GM19463 (cell line): ENCODE measurements around the gene DBF4B.

Experiments used
- ATAC-seq: cut with Tn5 transposase; IDR thresholded peaks from one replicate; pipeline ENCODE4 v1.9.1; 2021; ENCODE audit warnings: mild to moderate bottlenecking, moderate library complexity; ENCODE audit not compliant: unreplicated experiment

DBF4B gene

GRCh38 chr17:44775838-44776621 lies 67.6 kb downstream of the DBF4B start:
- peak; percentile 7 for ATAC-seq

GRCh38 chr17:44776628-44777393 lies 68.3 kb downstream of the DBF4B start:
- no peak for ATAC-seq

DNA sequence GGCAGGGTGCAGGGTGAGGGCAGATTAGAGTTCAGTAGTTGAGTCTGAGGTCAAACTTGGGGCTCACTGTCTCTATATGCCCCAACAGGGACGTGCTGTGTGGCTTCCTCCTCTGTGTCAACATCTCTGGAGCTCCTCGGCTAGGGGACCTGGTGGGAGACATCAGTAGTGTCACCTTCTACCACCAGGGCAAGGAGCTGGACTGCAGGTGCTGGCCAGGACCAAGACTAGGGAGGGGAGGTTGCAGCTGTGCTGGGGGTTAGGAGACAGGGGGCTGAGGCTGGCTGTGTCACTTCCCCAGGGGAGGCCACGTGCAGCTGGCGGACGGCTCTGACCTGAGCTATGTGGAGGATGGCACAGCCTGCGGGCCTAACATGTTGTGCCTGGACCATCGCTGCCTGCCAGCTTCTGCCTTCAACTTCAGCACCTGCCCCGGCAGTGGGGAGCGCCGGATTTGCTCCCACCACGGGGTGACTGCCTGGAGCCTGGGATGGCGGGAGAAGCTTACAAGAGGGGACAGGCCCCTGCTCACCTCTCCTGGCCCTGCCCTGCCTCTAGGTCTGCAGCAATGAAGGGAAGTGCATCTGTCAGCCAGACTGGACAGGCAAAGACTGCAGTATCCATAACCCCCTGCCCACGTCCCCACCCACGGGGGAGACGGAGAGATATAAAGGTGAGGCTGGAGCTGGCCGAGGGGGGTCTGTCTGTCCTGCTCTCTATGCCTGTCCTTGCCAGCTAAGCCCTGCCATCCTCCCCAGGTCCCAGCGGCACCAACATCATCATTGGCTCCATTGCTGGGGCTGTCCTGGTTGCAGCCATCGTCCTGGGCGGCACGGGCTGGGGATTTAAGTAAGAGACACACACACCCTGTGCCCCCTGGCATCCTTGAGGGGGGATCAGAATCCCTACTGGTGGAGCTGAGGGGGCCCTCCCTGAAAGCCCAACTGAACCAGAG lies 69.2 kb downstream of the DBF4B start:
- no peak for ATAC-seq

DNA sequence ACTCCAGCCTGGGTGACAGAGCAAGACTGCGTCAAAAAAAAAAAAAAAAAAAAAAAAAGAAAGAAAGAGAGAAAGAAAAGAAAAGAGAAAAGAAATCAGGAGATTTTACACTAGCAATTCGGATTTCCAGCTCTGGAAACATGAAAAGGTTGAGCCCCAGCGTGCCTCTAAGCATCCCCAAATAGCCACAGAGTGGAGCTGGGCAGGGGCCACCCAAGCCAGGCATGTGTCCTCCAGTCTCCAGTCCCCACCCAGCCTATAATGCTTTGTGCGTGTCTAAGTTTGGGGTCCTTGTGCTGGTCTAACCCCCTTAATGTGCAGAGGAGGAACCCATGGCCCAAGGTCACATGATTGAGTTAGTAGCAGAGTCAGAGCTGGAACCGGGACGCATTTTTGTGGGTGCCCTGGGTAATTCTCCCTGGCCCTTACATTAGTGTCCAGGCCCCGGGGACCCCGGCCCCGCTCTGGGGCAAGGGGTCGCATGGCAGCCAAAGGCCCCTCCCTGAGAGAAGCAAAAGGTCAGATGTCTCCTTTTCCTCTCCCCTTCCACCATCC lies 70.3 kb downstream of the DBF4B start:
- no peak for ATAC-seq

GRCh38 chr17:44779211-44780025 lies 71.0 kb downstream of the DBF4B start:
- no peak for ATAC-seq

- ATAC-seq = no peak
Measured at GRCh38 chr17:44780161-44780560, 71.7 kb downstream of the DBF4B start.

- ATAC-seq = no peak
Measured at GRCh38 chr17:44780845-44781480, 72.5 kb downstream of the DBF4B start.

- ATAC-seq = no peak
Measured at GRCh38 chr17:44781551-44782325, 73.3 kb downstream of the DBF4B start.

- no peak for ATAC-seq
Measured at GRCh38 chr17:44782326-44782850, 73.9 kb downstream of the DBF4B start.

DNA sequence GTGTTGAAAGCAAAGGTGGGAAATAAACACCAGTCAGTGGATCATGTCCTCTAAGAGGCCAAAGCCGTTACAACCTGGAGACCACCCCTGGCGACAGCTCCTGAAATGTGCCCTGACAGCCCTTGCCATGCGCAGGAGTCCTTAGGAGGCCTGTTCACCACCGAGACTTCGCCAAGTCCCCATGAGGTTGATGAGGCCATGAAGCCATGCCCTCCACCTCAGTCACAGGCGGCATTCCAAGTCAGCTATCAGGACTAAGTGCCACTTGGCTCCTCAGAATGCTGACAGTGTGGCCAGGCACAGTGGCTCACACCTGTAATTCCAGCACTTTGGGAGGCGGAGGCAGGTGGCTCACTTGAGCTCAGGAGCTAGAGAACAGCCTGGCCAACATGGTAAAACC lies 77.5 kb downstream of the DBF4B start:
- no peak for ATAC-seq

GRCh38 chr17:44786551-44787081 lies 78.2 kb downstream of the DBF4B start:
- ATAC-seq = no peak

DNA sequence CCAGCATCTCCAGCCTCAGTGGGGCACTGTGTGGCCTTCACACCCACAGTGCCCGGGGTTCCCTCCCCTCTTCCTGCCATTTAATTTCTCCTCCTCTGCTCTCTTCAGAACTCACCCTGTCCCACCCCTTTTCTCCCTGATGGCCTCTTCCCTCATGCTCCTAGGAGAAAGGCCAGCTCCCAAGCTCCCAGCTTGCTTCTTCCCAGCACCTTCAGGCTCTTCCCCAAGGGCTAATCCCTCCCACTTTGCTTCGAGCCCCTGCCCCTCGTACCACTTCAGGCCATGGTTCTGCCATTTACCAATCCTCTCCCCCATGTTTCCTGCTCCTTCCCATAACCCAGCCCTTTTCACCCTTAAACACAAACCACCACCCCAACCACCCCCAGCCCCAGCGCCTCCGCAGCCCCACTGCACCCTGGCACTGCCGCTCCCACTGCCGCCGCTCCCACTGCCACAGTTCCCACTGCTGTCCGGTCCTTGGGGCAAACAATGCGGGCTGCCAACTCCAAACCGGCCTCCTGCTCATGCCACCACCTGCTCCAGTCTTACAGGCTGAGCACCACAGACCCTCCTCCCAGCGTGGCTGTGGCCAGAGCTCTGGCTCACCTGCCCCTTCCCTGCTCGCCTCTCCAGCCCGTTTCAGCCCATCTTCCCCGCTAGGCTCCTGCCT lies 78.9 kb downstream of the DBF4B start:
- no peak for ATAC-seq

GRCh38 chr17:44788139-44788538 lies 79.7 kb downstream of the DBF4B start:
- ATAC-seq = no peak

GRCh38 chr17:44792276-44792675 lies 83.8 kb downstream of the DBF4B start:
- ATAC-seq = no peak

DNA sequence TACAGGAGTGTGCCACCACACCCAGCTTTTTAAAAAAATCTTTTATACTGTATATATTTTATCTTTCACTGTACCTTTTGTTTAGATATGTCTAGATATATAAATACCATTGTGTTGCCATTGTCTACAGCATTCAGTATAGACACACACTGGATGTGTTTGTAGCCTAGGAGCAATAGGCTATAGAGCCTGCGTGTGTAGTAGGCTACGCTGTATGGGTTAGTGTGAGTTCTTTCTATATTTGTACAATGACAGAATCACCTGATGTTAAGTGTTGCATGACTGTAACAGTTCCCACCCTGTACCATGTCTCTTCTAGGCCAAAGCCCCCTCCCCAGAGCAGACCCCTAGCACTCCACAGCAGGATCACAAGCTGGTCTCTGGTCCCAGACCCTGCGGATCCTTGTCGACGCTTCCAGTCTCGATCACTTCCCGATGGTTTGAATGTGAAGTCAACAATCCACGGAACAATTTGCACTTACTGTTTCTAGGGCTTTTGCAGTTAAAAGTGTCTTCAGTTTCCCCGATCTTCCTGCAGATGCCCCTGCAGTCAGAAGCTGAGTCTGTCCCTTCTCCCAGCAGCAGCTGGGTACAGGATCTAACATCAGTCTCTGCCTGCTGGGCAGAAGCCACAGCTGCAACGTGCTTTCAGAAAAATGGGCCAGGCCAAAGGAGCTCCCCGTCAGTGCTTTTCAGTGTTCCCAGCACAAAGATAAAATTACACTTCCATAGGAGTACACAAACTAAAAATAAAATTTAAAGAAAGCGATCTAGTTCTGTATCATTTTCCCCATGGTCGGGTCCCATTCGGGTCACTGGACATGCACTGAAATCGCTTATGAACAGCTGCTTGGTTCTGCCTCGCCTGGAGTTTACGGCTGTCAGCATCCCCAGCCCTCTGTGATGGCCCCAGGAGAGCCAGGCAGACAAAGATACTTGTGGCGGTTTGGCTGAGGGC lies 85.7 kb downstream of the DBF4B start:
- ATAC-seq = no peak

- ATAC-seq = no peak
Measured at GRCh38 chr17:44794851-44795413, 86.5 kb downstream of the DBF4B start.
